WTC11 (cell line): ENCODE data around the gene PHAF1. TPM values are rescaled to one million over a fixed set of nuclear protein-coding genes. Genes with fewer than 3 reads are reported as not detected.

Experiments used
- ATAC-seq: fragments of 200-7000 bp; cut with Tn5 transposase; 2 replicates; pipeline ENCODE4 v1.10.0; 2021; ENCODE audit warnings: mild to moderate bottlenecking, moderate library complexity
- CTCF ChIA-PET: fragments of 300-600 bp; sonication (Branson Sonifier 250); formaldehyde crosslinking; loops from one replicate; lab custom pipeline; 2021; ENCODE audit warnings: antibody characterized with exemption; lab: Charles Lee
- POLR2A ChIA-PET: fragments of 350-600 bp; sonication (Branson Sonifier 250); formaldehyde crosslinking; loops from one replicate; lab custom pipeline; 2021; ENCODE audit warnings: antibody characterized with exemption; lab: Charles Lee
- DNase-seq: peaks from one replicate; pipeline ENCODE4 v3.0.0; 2021; ENCODE audit warnings: low spot score
- H3K27ac Mint-ChIP-seq: 2 replicates; pipeline ENCODE4 v1.8.0; 2021; ENCODE audit warnings: mixed read lengths
- H3K27me3 Mint-ChIP-seq: 2 replicates; pipeline ENCODE4 v1.8.0; 2021; ENCODE audit warnings: low read depth, mild to moderate bottlenecking, moderate library complexity, mixed read lengths
- H3K36me3 Mint-ChIP-seq: 2 replicates; pipeline ENCODE4 v1.8.0; 2021; ENCODE audit warnings: mixed read lengths
- H3K4me1 Mint-ChIP-seq: 2 replicates; pipeline ENCODE4 v1.8.0; 2022; ENCODE audit warnings: mixed read lengths
- H3K4me3 Mint-ChIP-seq: 2 replicates; pipeline ENCODE4 v1.8.0; 2021; ENCODE audit warnings: mild to moderate bottlenecking, moderate library complexity, mixed read lengths
- H3K9me3 Mint-ChIP-seq: 2 replicates; pipeline ENCODE4 v1.8.0; 2021; ENCODE audit warnings: mixed read lengths
- AFF4 ChIP-seq: sonication (generic); formaldehyde crosslinking; IDR thresholded peaks from 2 replicates; pipeline ENCODE4 v1.8.1; 2023; ENCODE audit warnings: mild to moderate bottlenecking, missing genetic modification reagents, borderline replicate concordance
- FOXK1 ChIP-seq: sonication (generic); formaldehyde crosslinking; IDR thresholded peaks from 2 replicates; pipeline ENCODE4 v1.8.0; 2022; ENCODE audit warnings: mild to moderate bottlenecking, moderate library complexity, missing genetic modification reagents
- FOXP1 ChIP-seq: sonication (generic); formaldehyde crosslinking; IDR thresholded peaks from 2 replicates; pipeline ENCODE4 v1.8.0; 2022; ENCODE audit warnings: missing genetic modification reagents, mild to moderate bottlenecking, moderate library complexity, borderline replicate concordance
- GABPB1 ChIP-seq: sonication (generic); formaldehyde crosslinking; IDR thresholded peaks from 2 replicates; pipeline ENCODE4 v1.8.1; 2023; ENCODE audit warnings: mild to moderate bottlenecking, missing genetic modification reagents
- GRHL2 ChIP-seq: fragments of 250-450 bp; sonication (Bioruptor Pico); IDR thresholded peaks from 2 replicates; pipeline ENCODE4 v1.8.0; 2022; ENCODE audit warnings: mild to moderate bottlenecking, moderate library complexity; ENCODE audit not compliant: insufficient replicate concordance, severe bottlenecking
- JAZF1 ChIP-seq: fragments of 250-450 bp; sonication (Bioruptor Pico); IDR thresholded peaks from 2 replicates; pipeline ENCODE4 v1.9.0; 2021; ENCODE audit warnings: moderate library complexity, mild to moderate bottlenecking, inconsistent platforms
- MXD4 ChIP-seq: fragments of 250-450 bp; sonication (Bioruptor Pico); IDR thresholded peaks from 2 replicates; pipeline ENCODE4 v1.8.0; 2021; ENCODE audit warnings: mild to moderate bottlenecking, moderate library complexity, borderline replicate concordance
- NFE2L1 ChIP-seq: sonication (generic); formaldehyde crosslinking; IDR thresholded peaks from 2 replicates; pipeline ENCODE4 v1.8.1; 2023; ENCODE audit warnings: missing genetic modification reagents
- NR1H2 ChIP-seq: sonication (generic); formaldehyde crosslinking; IDR thresholded peaks from 2 replicates; pipeline ENCODE4 v1.9.0; 2021; ENCODE audit warnings: mild to moderate bottlenecking, moderate library complexity, missing genetic modification reagents
- NR3C1 ChIP-seq: sonication (generic); formaldehyde crosslinking; conservative IDR thresholded peaks from 2 replicates; pipeline ENCODE4 v1.8.1; 2023; ENCODE audit warnings: low read depth, mild to moderate bottlenecking, missing genetic modification reagents
- SP1 ChIP-seq: sonication (generic); formaldehyde crosslinking; conservative IDR thresholded peaks from 2 replicates; pipeline ENCODE4 v1.8.1; 2022; ENCODE audit warnings: missing genetic modification reagents
- TEAD4 ChIP-seq: sonication (generic); formaldehyde crosslinking; IDR thresholded peaks from 2 replicates; pipeline ENCODE4 v1.8.0; 2022; ENCODE audit warnings: mild to moderate bottlenecking, missing genetic modification reagents
- ZNF671 ChIP-seq: fragments of 250-450 bp; sonication (Bioruptor Pico); IDR thresholded peaks from 2 replicates; pipeline ENCODE4 v1.8.0; 2021; ENCODE audit warnings: mild to moderate bottlenecking
- total RNA-seq: library from RNA; stranded (reverse); gene quantifications from 3 replicates; pipeline ENCODE4 v1.2.3, GENCODE V29; 2021
- TF ChIP-seq, protein P1 (sequence below): sonication (generic); formaldehyde crosslinking; IDR thresholded peaks from 2 replicates; pipeline ENCODE4 v1.8.1; 2022; ENCODE audit warnings: low read depth, mild to moderate bottlenecking, moderate library complexity, missing genetic modification reagents, borderline replicate concordance
- TF ChIP-seq, protein P2 (sequence below): sonication (generic); formaldehyde crosslinking; IDR thresholded peaks from 2 replicates; pipeline ENCODE4 v1.8.0; 2022; ENCODE audit warnings: mild to moderate bottlenecking, missing genetic modification reagents
- TF ChIP-seq, protein P3 (sequence below): sonication (generic); formaldehyde crosslinking; IDR thresholded peaks from 2 replicates; pipeline ENCODE4 v1.8.1; 2023; ENCODE audit warnings: mild to moderate bottlenecking, moderate library complexity, missing genetic modification reagents
- TF ChIP-seq, protein P4 (sequence below): sonication (generic); formaldehyde crosslinking; IDR thresholded peaks from 2 replicates; pipeline ENCODE4 v1.8.0; 2022; ENCODE audit warnings: mild to moderate bottlenecking, missing genetic modification reagents

Gene PHAF1
- total RNA-seq, 1 experiment from 2014 or later = 18.8 TPM

DNA sequence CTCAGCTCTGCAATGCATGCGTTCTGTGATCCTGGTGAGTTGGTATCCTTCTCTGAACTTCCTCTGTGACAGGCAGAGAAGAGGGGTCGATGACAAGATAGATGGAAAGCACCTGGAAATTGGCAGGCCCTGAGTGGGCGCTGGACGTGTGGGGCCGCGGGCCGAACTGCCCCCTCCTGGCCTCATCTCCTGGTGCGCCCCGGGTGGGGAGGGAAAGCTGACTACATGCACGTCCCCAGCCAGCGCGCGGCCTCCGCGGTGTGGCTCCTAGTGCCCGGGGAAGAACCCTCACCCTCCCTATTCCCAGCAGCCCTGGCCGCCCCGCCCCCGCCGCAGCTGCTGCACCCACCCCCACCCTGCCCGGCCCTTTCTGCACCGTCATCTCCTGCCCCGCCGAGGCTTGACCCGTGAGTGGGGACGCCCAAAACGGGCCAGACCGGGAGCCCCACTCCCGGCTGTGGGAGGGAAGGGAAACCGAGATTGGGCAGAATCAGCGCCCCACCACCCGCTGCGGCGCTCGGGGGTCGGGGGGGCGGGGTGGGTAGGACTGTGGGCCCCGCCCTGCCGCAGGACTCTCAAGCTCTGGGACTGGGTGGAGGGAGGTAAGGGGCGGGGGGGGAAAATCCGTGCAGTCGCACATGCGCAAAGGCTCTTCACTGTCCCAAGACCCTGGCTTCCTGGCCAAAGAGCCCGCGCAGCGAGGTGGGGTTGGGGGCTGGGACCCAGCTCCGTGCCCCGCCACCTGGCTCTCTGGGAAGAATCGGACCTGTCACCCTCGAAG, 60.6 kb downstream of the PHAF1 start, which contains the start of gene NOL3:
Gene NOL3, plus strand, starts transcription at position 371 of the 781 bp plus-strand sequence.
- no peaks in the 10 kb centered on the region for H3K36me3 Mint-ChIP-seq
- peaks cover 95% of the 10 kb centered on the region for H3K27me3 Mint-ChIP-seq
- ATAC-seq = peak; percentile 33
- H3K4me1 Mint-ChIP-seq = peaks cover 41% of the 10 kb centered on the region
- H3K9me3 Mint-ChIP-seq = no peaks in the 10 kb centered on the region
- TF ChIP-seq, protein P1, sequence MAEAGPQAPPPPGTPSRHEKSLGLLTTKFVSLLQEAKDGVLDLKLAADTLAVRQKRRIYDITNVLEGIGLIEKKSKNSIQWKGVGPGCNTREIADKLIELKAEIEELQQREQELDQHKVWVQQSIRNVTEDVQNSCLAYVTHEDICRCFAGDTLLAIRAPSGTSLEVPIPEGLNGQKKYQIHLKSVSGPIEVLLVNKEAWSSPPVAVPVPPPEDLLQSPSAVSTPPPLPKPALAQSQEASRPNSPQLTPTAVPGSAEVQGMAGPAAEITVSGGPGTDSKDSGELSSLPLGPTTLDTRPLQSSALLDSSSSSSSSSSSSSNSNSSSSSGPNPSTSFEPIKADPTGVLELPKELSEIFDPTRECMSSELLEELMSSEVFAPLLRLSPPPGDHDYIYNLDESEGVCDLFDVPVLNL = no peak
- TF ChIP-seq GABPB1 (CRISPR knock-in tag) (peak; percentile 20), MXD4 (CRISPR knock-in tag) (no peak), GRHL2 (CRISPR knock-in tag) (no peak), FOXK1 (0 out of 2 replicates have a peak, but pooled peaks have one; percentile 16), FOXP1 (CRISPR knock-in tag) (no peak), NR3C1 (no peak), NR1H2 (no peak), SP1 (CRISPR knock-in tag) (peak; percentile 60; the same call in 1 of the 2 replicates)
- TF ChIP-seq, protein P2, sequence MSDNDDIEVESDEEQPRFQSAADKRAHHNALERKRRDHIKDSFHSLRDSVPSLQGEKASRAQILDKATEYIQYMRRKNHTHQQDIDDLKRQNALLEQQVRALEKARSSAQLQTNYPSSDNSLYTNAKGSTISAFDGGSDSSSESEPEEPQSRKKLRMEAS (CRISPR knock-in tag) = peak; percentile 62
- H3K4me3 Mint-ChIP-seq = peak within 1 kb of the TSS; percentile 85
- POLR2A ChIA-PET = interaction anchor here (0.5 to 2.5 kb wide), 7 partner anchors 8 to 258 kb away, joined by 3 to 9 read pairs (median 5); partner anchors contain the start of genes B3GNT9, CES3, FBXL8 and TRADD
- DNase-seq = peak; percentile 82
- no peak within 1 kb of the TSS; the same call in 1 of the 2 replicates for H3K27ac Mint-ChIP-seq
- CTCF ChIA-PET = interaction anchor here (0.6 to 15.6 kb wide), 32 partner anchors 8 to 297 kb away, joined by 3 to 386 read pairs (median 5); partner anchors contain the start of genes B3GNT9, CES3, ELMO3 and EXOC3L1

- peaks cover 95% of the 10 kb centered on the region for H3K27me3 Mint-ChIP-seq
- CTCF ChIA-PET = interaction anchor here (0.6 to 15.6 kb wide), 21 partner anchors 7 to 275 kb away, joined by 3 to 386 read pairs (median 6); partner anchors contain the start of genes B3GNT9, CES3, ELMO3 and EXOC3L1
- ATAC-seq = peak; percentile 1; the same call in 1 of the 2 replicates
- TF ChIP-seq SP1 (CRISPR knock-in tag) = 0 out of 2 replicates have a peak, but pooled peaks have one; percentile 17
- TF ChIP-seq, protein P2 (CRISPR knock-in tag) = peak; percentile 10; the same call in 1 of the 2 replicates
- no peak for TF ChIP-seq NFE2L1 (CRISPR knock-in tag)
- TF ChIP-seq, all 79 proteins: peak for 2
- Mint-ChIP-seq H3K9me3 (no peaks in the 10 kb centered on the region), H3K27ac (no peak overlapping the region), H3K4me1 (peaks cover 40% of the 10 kb centered on the region), H3K4me3 (peak overlapping the region; percentile 75), H3K36me3 (no peaks in the 10 kb centered on the region)
- DNase-seq = no peak
- POLR2A ChIA-PET = interaction anchor here (0.5 to 2.5 kb wide), 4 partner anchors 10 to 210 kb away, joined by 3 to 9 read pairs (median 6); partner anchors contain the start of genes CES3, FBXL8 and TRADD
Measured at GRCh38 chr16:67170949-67171649, 61.4 kb downstream of the PHAF1 start.

DNA sequence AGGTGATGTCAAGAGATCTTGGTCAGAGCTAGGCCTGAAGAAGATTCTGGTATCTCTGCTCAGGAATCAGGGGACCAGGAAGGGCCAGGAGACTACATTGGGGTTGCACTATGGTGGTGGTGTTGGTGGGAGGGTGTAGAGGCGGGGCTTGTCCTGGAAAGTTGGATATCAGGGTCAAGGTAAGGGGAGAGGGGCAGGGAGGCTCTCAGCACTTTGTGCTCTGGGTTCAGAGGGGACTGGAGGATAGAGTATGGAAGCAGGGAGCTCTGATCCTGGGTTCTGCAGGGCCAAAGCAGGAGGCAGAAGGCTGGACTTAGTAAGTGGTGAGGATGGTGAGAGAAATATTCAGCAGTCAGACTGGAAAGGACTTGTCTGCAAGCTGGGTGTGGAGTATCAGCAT, 63.6 kb downstream of the PHAF1 start:
- ChIA-PET POLR2A (interaction anchor here (1.3 to 1.4 kb wide), 2 partner anchors 11 to 53 kb away, joined by 3 read pairs; partner anchors contain the start of gene TMEM208), CTCF (interaction anchor here (2.2 to 15.6 kb wide), 4 partner anchors 12 to 156 kb away, joined by 6 to 386 read pairs (median 22); partner anchors contain the start of genes B3GNT9, ELMO3, FBXL8 and TRADD)
- Mint-ChIP-seq H3K4me3 (peak overlapping the region; percentile 84), H3K9me3 (no peaks in the 10 kb centered on the region), H3K27ac (no peak overlapping the region), H3K27me3 (peaks cover 91% of the 10 kb centered on the region), H3K36me3 (peaks cover 3% of the 10 kb centered on the region; the same call in 1 of the 2 replicates), H3K4me1 (peaks cover 36% of the 10 kb centered on the region)
- TF ChIP-seq, protein P3, sequence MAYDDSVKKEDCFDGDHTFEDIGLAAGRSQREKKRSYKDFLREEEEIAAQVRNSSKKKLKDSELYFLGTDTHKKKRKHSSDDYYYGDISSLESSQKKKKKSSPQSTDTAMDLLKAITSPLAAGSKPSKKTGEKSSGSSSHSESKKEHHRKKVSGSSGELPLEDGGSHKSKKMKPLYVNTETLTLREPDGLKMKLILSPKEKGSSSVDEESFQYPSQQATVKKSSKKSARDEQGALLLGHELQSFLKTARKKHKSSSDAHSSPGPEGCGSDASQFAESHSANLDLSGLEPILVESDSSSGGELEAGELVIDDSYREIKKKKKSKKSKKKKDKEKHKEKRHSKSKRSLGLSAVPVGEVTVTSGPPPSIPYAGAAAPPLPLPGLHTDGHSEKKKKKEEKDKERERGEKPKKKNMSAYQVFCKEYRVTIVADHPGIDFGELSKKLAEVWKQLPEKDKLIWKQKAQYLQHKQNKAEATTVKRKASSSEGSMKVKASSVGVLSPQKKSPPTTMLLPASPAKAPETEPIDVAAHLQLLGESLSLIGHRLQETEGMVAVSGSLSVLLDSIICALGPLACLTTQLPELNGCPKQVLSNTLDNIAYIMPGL (CRISPR knock-in tag) = no peak
- TF ChIP-seq, protein P4, sequence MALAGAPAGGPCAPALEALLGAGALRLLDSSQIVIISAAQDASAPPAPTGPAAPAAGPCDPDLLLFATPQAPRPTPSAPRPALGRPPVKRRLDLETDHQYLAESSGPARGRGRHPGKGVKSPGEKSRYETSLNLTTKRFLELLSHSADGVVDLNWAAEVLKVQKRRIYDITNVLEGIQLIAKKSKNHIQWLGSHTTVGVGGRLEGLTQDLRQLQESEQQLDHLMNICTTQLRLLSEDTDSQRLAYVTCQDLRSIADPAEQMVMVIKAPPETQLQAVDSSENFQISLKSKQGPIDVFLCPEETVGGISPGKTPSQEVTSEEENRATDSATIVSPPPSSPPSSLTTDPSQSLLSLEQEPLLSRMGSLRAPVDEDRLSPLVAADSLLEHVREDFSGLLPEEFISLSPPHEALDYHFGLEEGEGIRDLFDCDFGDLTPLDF (CRISPR knock-in tag) = no peak
- no peak for TF ChIP-seq GABPB1 (CRISPR knock-in tag)
- TF ChIP-seq ZNF671 (CRISPR knock-in tag) = no peak
- no peak for TF ChIP-seq JAZF1 (CRISPR knock-in tag)
- TF ChIP-seq AFF4 (CRISPR knock-in tag) = no peak
- TF ChIP-seq TEAD4 (CRISPR knock-in tag) = no peak
- ATAC-seq (no peak), DNase-seq (no peak)
